H1 (cell line): ENCODE data around the gene PPEF2. TPM values are rescaled to one million over a fixed set of nuclear protein-coding genes. Genes with fewer than 3 reads are reported as not detected.
"Not testable (repeated sequence)": the region's sequence is repeated elsewhere in the genome, so short reads cannot be mapped to it uniquely, and the experiment has no call there.

Experiments used
- CTCF ChIA-PET: fragments of 300-600 bp; sonication (Branson Sonifier 250); formaldehyde crosslinking; loops from one replicate; lab custom pipeline; 2021; ENCODE audit not compliant: partially characterized antibody; lab: Charles Lee
- POLR2A ChIA-PET: fragments of 300-600 bp; sonication (Branson Sonifier 250); formaldehyde crosslinking; loops from one replicate; lab custom pipeline; 2021; ENCODE audit warnings: inconsistent platforms; ENCODE audit not compliant: partially characterized antibody; lab: Charles Lee
- DNase-seq, 2 experiments: peaks; one replicate each; pipeline versions ENCODE4 v3.0.0 to v3.0.0-alpha.2; 2010 to 2022; ENCODE audit warnings: low spot score in 2 of 2, low read depth in 1 of 2, mixed read lengths in 1 of 2
- FAIRE-seq: peaks from 2 replicates; lab custom pipeline; 2011; peaks lifted over from hg19 to GRCh38; lab: Jason Lieb, UNC
- H2AFZ ChIP-seq: 2 replicates; pipeline ENCODE4 v1.8.1; 2012; ENCODE audit warnings: low read length, inconsistent platforms
- H2AK5ac ChIP-seq: 2 replicates; pipeline ENCODE4 v1.6.1; 2013; ENCODE audit warnings: low read depth, low read length
- H2BK120ac ChIP-seq: replicated peaks from 2 replicates; pipeline ENCODE3; 2013; ENCODE audit warnings: low read depth, low read length, inconsistent platforms
- H2BK12ac ChIP-seq: 2 replicates; pipeline ENCODE4 v1.6.1; 2013; ENCODE audit warnings: low read depth, low read length
- H2BK15ac ChIP-seq: 2 replicates; pipeline ENCODE4 v1.6.1; 2013; ENCODE audit warnings: low read length
- H2BK20ac ChIP-seq: 2 replicates; pipeline ENCODE4 v1.6.1; 2013; ENCODE audit warnings: low read length
- H2BK5ac ChIP-seq: 2 replicates; pipeline ENCODE4 v1.6.1; 2013; ENCODE audit warnings: low read depth, low read length
- H3K14ac ChIP-seq: 2 replicates; pipeline ENCODE4 v1.6.1; 2013; ENCODE audit warnings: inconsistent platforms; ENCODE audit not compliant: insufficient read length
- H3K18ac ChIP-seq: 2 replicates; pipeline ENCODE4 v1.6.1; 2013; ENCODE audit warnings: low read length; ENCODE audit errors: extremely low read depth
- H3K23ac ChIP-seq: 2 replicates; pipeline ENCODE4 v1.6.1; 2013; ENCODE audit warnings: inconsistent platforms; ENCODE audit not compliant: insufficient read length
- H3K23me2 ChIP-seq: 2 replicates; pipeline ENCODE4 v1.6.1; 2013; ENCODE audit warnings: low read depth, low read length
- H3K27ac ChIP-seq: 2 replicates; pipeline ENCODE4 v1.6.1; 2011; ENCODE audit warnings: low read depth, low read length, inconsistent platforms
- H3K27me3 ChIP-seq, 4 experiments: replicated peaks in 1 of 4; 1 replicate in 1 of 4; 2 replicates in 3 of 4; pipeline versions ENCODE4 v1.6.1 to v1.8.1; 2011 to 2013; ENCODE audit warnings: low read length in 3 of 4, mild to moderate bottlenecking in 3 of 4, inconsistent platforms in 2 of 4, mixed read lengths in 2 of 4, moderate library complexity in 1 of 4; ENCODE audit not compliant: control insufficient read depth in 3 of 4, insufficient read depth in 3 of 4; ENCODE audit errors: extremely low read depth in 1 of 4
- H3K36me3 ChIP-seq, 4 experiments: 2 replicates each; pipeline versions ENCODE4 v1.6.1 to v1.8.1; 2011 to 2013; ENCODE audit warnings: mild to moderate bottlenecking in 4 of 4, low read length in 3 of 4, moderate library complexity in 2 of 4, control low read depth in 1 of 4, inconsistent platforms in 1 of 4; ENCODE audit not compliant: insufficient read depth in 4 of 4, control insufficient read depth in 2 of 4
- H3K4ac ChIP-seq: replicated peaks from 2 replicates; pipeline ENCODE3; 2013; ENCODE audit warnings: low read length, low read depth, mixed read lengths, inconsistent platforms; ENCODE audit not compliant: insufficient read length
- H3K4me1 ChIP-seq, 4 experiments: replicated peaks in 1 of 4; 1 replicate in 1 of 4; 2 replicates in 3 of 4; pipeline versions ENCODE4 v1.6.1 to v1.8.1; 2011 to 2013; ENCODE audit warnings: low read length in 3 of 4, inconsistent platforms in 2 of 4, mixed read lengths in 1 of 4; ENCODE audit not compliant: insufficient read depth in 4 of 4, control insufficient read depth in 3 of 4
- H3K4me2 ChIP-seq, 2 experiments: 2 replicates each; pipeline versions ENCODE4 v1.6.1 to v1.8.1; 2011 to 2013; ENCODE audit warnings: low read depth in 2 of 2, low read length in 2 of 2, control low read depth in 1 of 2, inconsistent platforms in 1 of 2, mild to moderate bottlenecking in 1 of 2; ENCODE audit not compliant: insufficient read depth in 1 of 2
- H3K4me3 ChIP-seq, 4 experiments: fragments of 200-600, 300-600 bp in 1 of 4; sonication (generic), shearing (Covaris generic), sonication (Bioruptor Twin) in 1 of 4; 2 replicates each; pipeline versions ENCODE4 v1.5.1 to v1.8.1; 2011 to 2016; ENCODE audit warnings: low read length in 4 of 4, low read depth in 3 of 4, control low read depth in 2 of 4, inconsistent platforms in 2 of 4, mild to moderate bottlenecking in 2 of 4, mixed read lengths in 1 of 4, moderate library complexity in 1 of 4; ENCODE audit not compliant: insufficient read depth in 2 of 4; ENCODE audit errors: extremely low read depth in 1 of 4
- H3K56ac ChIP-seq: replicated peaks from 2 replicates; pipeline ENCODE3; 2013; ENCODE audit warnings: low read depth, mild to moderate bottlenecking, mixed read lengths, low read length, inconsistent platforms; ENCODE audit not compliant: insufficient read length
- H3K79me1 ChIP-seq: 2 replicates; pipeline ENCODE4 v1.6.1; 2013; ENCODE audit warnings: low read depth, low read length, control low read depth
- H3K79me2 ChIP-seq, 2 experiments: 2 replicates each; pipeline versions ENCODE4 v1.6.1 to v1.8.1; 2012 to 2013; ENCODE audit warnings: low read length in 2 of 2, mild to moderate bottlenecking in 2 of 2, inconsistent platforms in 1 of 2; ENCODE audit not compliant: insufficient read depth in 2 of 2, control insufficient read depth in 1 of 2
- H3K9ac ChIP-seq, 4 experiments: replicated peaks in 1 of 4; 1 replicate in 1 of 4; 2 replicates in 3 of 4; pipeline versions ENCODE4 v1.6.1 to v1.8.1; 2011 to 2013; ENCODE audit warnings: low read depth in 3 of 4, low read length in 3 of 4, control low read depth in 2 of 4, mild to moderate bottlenecking in 2 of 4, moderate library complexity in 2 of 4, inconsistent platforms in 1 of 4; ENCODE audit errors: extremely low read depth in 1 of 4
- H3K9me3 ChIP-seq, 2 experiments: 2 replicates each; pipeline versions ENCODE4 v1.6.1 to v1.8.1; 2012 to 2013; ENCODE audit warnings: mild to moderate bottlenecking in 2 of 2, moderate library complexity in 2 of 2, control low read depth in 1 of 2, inconsistent platforms in 1 of 2, low read depth in 1 of 2, low read length in 1 of 2, mixed read lengths in 1 of 2; ENCODE audit not compliant: insufficient read depth in 2 of 2
- H4K20me1 ChIP-seq, 2 experiments: replicated peaks in 1 of 2; 2 replicates each; pipeline versions ENCODE3 to v1.8.1; 2011 to 2013; ENCODE audit warnings: inconsistent platforms in 2 of 2, low read length in 2 of 2, mild to moderate bottlenecking in 1 of 2; ENCODE audit not compliant: insufficient read depth in 2 of 2, control insufficient read depth in 1 of 2
- H4K5ac ChIP-seq: 2 replicates; pipeline ENCODE4 v1.6.1; 2013; ENCODE audit warnings: low read length, low read depth, mixed read lengths, inconsistent platforms; ENCODE audit not compliant: insufficient read length
- H4K8ac ChIP-seq: 2 replicates; pipeline ENCODE4 v1.8.0; 2013; ENCODE audit warnings: mild to moderate bottlenecking, moderate library complexity, low read length, inconsistent platforms; ENCODE audit not compliant: insufficient read depth; ENCODE audit errors: extremely low read depth
- H4K91ac ChIP-seq: replicated peaks from 2 replicates; pipeline ENCODE3; 2013; ENCODE audit warnings: low read length, mixed read lengths, inconsistent platforms; ENCODE audit not compliant: insufficient read length
- WGBS, 2 experiments: shearing (Covaris generic) in 1 of 2; methylation state at CpG; one replicate each; pipeline versions ENCODE4 v1.1.6 to v1.1.7; 2013 to 2015; ENCODE audit warnings: low lambda C conversion rate in 2 of 2, mixed read lengths in 2 of 2, inconsistent platforms in 1 of 2, low coverage in 1 of 2, missing lambda C conversion rate in 1 of 2; ENCODE audit not compliant: insufficient replicate concordance in 2 of 2, insufficient coverage in 1 of 2, insufficient read length in 1 of 2; ENCODE audit errors: extremely low coverage in 1 of 2, missing lambda C conversion rate in 1 of 2; 5-methylcytosine and 5-hydroxymethylcytosine counted together
- polyA plus RNA-seq, 7 experiments: library from polyadenylated mRNA; depleted of rRNA in 3 of 7; stranded (reverse) in 5 of 7; unstranded in 2 of 7; fragments of >200 nt in 5 of 7; fragments of 200-250 nt in 2 of 7; gene quantifications; 1 replicate in 5 of 7; 2 replicates in 1 of 7; 4 replicates in 1 of 7; pipeline versions ENCODE4 v1.2.1 to v1.2.3, GENCODE V29; 2011 to 2013; ENCODE audit warnings: missing spikeins in 2 of 7, mixed read lengths in 2 of 7
- total RNA-seq: library from RNA; stranded (reverse); fragmentation: NEBNext Ultra II Directional; extraction: Animal tissue kit (Norgen Biotek cat#: 25700); gene quantifications from 2 replicates; pipeline ENCODE4 v1.2.1, GENCODE V29; 2021
- TF ChIP-seq, protein P1 (sequence below): IDR thresholded peaks from 2 replicates; pipeline ENCODE4 v1.6.1; 2012; ENCODE audit warnings: inconsistent platforms
- TF ChIP-seq, protein P2 (sequence below): IDR thresholded peaks from 2 replicates; pipeline ENCODE4 v1.6.1; 2012; ENCODE audit warnings: inconsistent platforms

Gene PPEF2
- total and polyA plus RNA-seq, 2 of the 8 experiments (the other 6 are each of a cell fraction or from before 2014, with no cell fraction given) = not detected

DNA sequence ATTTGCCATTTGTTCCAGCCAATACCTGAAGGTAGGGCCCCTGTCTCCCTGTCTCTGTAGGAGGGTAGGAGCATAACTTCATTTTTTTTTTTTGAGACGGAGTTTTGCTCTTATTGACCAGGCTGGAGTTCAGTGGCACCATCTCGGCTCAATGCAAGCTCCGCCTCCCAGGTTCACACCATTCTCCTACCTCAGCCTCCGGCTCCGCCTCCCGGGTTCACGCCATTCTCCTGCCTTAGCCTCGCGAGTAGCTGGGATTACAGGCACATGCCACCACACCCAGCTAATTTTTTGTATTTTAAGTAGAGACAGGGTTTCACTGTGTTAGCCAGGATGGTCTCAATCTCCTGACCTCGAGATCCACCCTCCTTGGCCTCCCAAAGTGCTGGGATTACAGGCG lies 22.7 kb upstream of the PPEF2 start:
- TF ChIP-seq, protein P1, sequence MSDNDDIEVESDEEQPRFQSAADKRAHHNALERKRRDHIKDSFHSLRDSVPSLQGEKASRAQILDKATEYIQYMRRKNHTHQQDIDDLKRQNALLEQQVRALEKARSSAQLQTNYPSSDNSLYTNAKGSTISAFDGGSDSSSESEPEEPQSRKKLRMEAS = peak; percentile 28; the same call in 1 of the 2 replicates
- TF ChIP-seq, protein P2, sequence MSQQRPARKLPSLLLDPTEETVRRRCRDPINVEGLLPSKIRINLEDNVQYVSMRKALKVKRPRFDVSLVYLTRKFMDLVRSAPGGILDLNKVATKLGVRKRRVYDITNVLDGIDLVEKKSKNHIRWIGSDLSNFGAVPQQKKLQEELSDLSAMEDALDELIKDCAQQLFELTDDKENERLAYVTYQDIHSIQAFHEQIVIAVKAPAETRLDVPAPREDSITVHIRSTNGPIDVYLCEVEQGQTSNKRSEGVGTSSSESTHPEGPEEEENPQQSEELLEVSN = peak; percentile 73; the same call in 1 of the 2 replicates
- TF ChIP-seq, all 59 proteins: peak for 2; not testable (repeated sequence) for 57
- not testable (repeated sequence) for FAIRE-seq
- CTCF ChIA-PET = interaction anchor here (0.5 to 2.7 kb wide), 7 partner anchors 9 to 54 kb away, joined by 3 to 19 read pairs (median 6); no protein-coding TSS in a partner anchor

More for the DNA sequence above, 22.7 kb upstream of the PPEF2 start:
- not testable (repeated sequence) for H3K36me3 ChIP-seq, H3K23ac ChIP-seq, H2AFZ ChIP-seq, H4K5ac ChIP-seq, H2BK120ac ChIP-seq, H2BK5ac ChIP-seq, H2BK12ac ChIP-seq, H3K4me3 ChIP-seq, H3K9me3 ChIP-seq, H3K27me3 ChIP-seq, H3K4ac ChIP-seq, H3K23me2 ChIP-seq, H4K20me1 ChIP-seq, H3K18ac ChIP-seq, H3K14ac ChIP-seq, H3K79me2 ChIP-seq, H4K91ac ChIP-seq, H3K4me1 ChIP-seq, H3K9ac ChIP-seq, H4K8ac ChIP-seq, H2BK15ac ChIP-seq, H2BK20ac ChIP-seq, H3K4me2 ChIP-seq, H3K27ac ChIP-seq, H3K79me1 ChIP-seq, H3K56ac ChIP-seq, H2AK5ac ChIP-seq
- POLR2A ChIA-PET = interaction anchor here (2.2 to 2.4 kb wide), 2 partner anchors 9 to 15 kb away, joined by 9 to 12 read pairs; partner anchors contain the start of gene NAAA
- peak in 1 of 2 experiments; percentile 48 for DNase-seq
- WGBS, 2 experiments = 91% methylated on average over 11 of the region's 11 CpGs; no CpG with 5 or more reads in 1 of the 2 experiments
